Common myeloid progenitor, CD34-positive (primary cell): Measurements from ENCODE around the gene SCGB1D1.

Experiments used
- CTCF ChIA-PET: fragments of 350-600 bp; sonication (Branson Sonifier 250); formaldehyde crosslinking; loops from one replicate; lab custom pipeline; 2021; ENCODE audit warnings: antibody characterized with exemption; lab: Charles Lee
- POLR2A ChIA-PET: fragments of 350-600 bp; sonication (Branson Sonifier 250); formaldehyde crosslinking; loops from one replicate; lab custom pipeline; 2021; ENCODE audit warnings: antibody characterized with exemption; lab: Charles Lee
- DNase-seq, 3 donors: peaks; one replicate each; pipeline versions ENCODE4 v3.0.0 to v3.0.0-alpha.2; 2013
- H3K27ac ChIP-seq, 2 experiments: 1 replicate in 1 of 2; 2 replicates in 1 of 2; pipeline ENCODE4 v1.7.0; 2013; ENCODE audit warnings: inconsistent platforms in 2 of 2, low read length in 2 of 2, mild to moderate bottlenecking in 2 of 2, low read depth in 1 of 2, moderate library complexity in 1 of 2; ENCODE audit not compliant: severe bottlenecking in 2 of 2, insufficient read depth in 1 of 2, poor library complexity in 1 of 2
- H3K27me3 ChIP-seq, 5 experiments: replicated peaks in 2 of 5; 1 replicate in 3 of 5; 2 replicates in 2 of 5; pipeline versions ENCODE4 v1.6.1 to v1.7.0; 2013; ENCODE audit warnings: low read length in 4 of 5, mild to moderate bottlenecking in 2 of 5, moderate library complexity in 2 of 5, inconsistent platforms in 1 of 5; ENCODE audit not compliant: insufficient read depth in 5 of 5, control insufficient read depth in 4 of 5
- H3K36me3 ChIP-seq, 4 experiments: 1 replicate in 2 of 4; 2 replicates in 2 of 4; pipeline versions ENCODE4 v1.6.1 to v1.7.0; 2013; ENCODE audit warnings: low read length in 3 of 4, control low read depth in 1 of 4, mild to moderate bottlenecking in 1 of 4; ENCODE audit not compliant: control insufficient read depth in 4 of 4, insufficient read depth in 4 of 4
- H3K4me1 ChIP-seq, 4 experiments: 1 replicate in 3 of 4; 2 replicates in 1 of 4; pipeline versions ENCODE4 v1.6.1 to v1.7.1; 2013; ENCODE audit warnings: low read length in 3 of 4, mild to moderate bottlenecking in 3 of 4, control low read depth in 1 of 4, inconsistent platforms in 1 of 4, moderate library complexity in 1 of 4; ENCODE audit not compliant: control insufficient read depth in 4 of 4, insufficient read depth in 4 of 4; ENCODE audit errors: control extremely low read depth in 1 of 4
- H3K4me3 ChIP-seq, 7 experiments: 1 replicate in 4 of 7; 2 replicates in 3 of 7; pipeline versions ENCODE4 v1.5.1 to v1.7.0; 2013; ENCODE audit warnings: mild to moderate bottlenecking in 7 of 7, low read length in 6 of 7, moderate library complexity in 6 of 7, inconsistent platforms in 2 of 7, low read depth in 2 of 7, control low read depth in 1 of 7; ENCODE audit not compliant: insufficient read depth in 4 of 7, control insufficient read depth in 1 of 7; ENCODE audit errors: extremely low read depth in 1 of 7
- H3K9me3 ChIP-seq, 5 experiments: 1 replicate in 4 of 5; 2 replicates in 1 of 5; pipeline versions ENCODE4 v1.6.1 to v1.7.1; 2013; ENCODE audit warnings: low read length in 4 of 5, mild to moderate bottlenecking in 2 of 5, inconsistent platforms in 1 of 5, low read depth in 1 of 5, moderate library complexity in 1 of 5; ENCODE audit not compliant: control insufficient read depth in 4 of 5, insufficient read depth in 2 of 5; ENCODE audit errors: control extremely low read depth in 1 of 5
- WGBS: methylation state at CpG from one replicate; pipeline ENCODE4 v1.1.5; 2013; ENCODE audit not compliant: insufficient coverage; 5-methylcytosine and 5-hydroxymethylcytosine counted together

Gene SCGB1D1

GRCh38 chr11:62150887-62151736 lies 38.9 kb upstream of the SCGB1D1 start:
- POLR2A ChIA-PET, result no interaction called here
- Histone ChIP-seq H3K27me3 (no peaks in the 10 kb centered on the region), H3K4me3 (no peak overlapping the region), H3K4me1 (no peaks in the 10 kb centered on the region), H3K27ac (no peak overlapping the region), H3K9me3 (no peaks in the 10 kb centered on the region), H3K36me3 (peaks cover 14 to 69% (median 47%) of the 10 kb centered on the region in 4 experiments)
- 100% methylated on average over 8 of the region's 10 CpGs for WGBS
- DNase-seq, result no peak
- CTCF ChIA-PET, result interaction anchor here (1.3 to 1.9 kb wide), 2 partner anchors 19 to 24 kb away, joined by 3 to 6 read pairs; no protein-coding TSS in a partner anchor

DNA sequence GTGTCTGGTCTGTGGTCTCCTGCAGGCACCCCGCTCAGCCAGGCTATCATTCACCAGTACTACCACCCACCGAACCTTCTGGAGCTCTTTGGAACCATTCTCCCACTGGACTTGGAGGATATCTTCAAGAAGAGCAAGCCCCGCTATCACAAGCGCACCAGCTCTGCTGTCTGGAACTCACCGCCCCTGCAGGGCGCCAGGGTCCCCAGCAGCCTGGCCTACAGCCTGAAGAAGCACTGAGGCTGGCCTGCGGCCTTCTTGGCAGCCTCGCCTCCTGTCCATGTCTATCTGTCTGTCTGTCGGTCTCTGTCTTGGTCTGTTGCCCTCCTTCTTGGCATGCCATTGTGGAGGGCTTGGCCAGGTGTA lies 38.3 kb upstream of the SCGB1D1 start:
- WGBS, result 96% methylated on average over 8 of the region's 9 CpGs
- POLR2A ChIA-PET, result no interaction called here
- H3K4me1 ChIP-seq, result no peaks in the 10 kb centered on the region
- DNase-seq, result no peak
- CTCF ChIA-PET, result interaction anchor here (1.0 to 1.9 kb wide), 2 partner anchors 9 to 18 kb away, joined by 3 to 6 read pairs; no protein-coding TSS in a partner anchor
- H3K27me3 ChIP-seq, result no peaks in the 10 kb centered on the region
- H3K4me3 ChIP-seq, result no peak overlapping the region
- no peak overlapping the region for H3K27ac ChIP-seq
- no peaks in the 10 kb centered on the region for H3K9me3 ChIP-seq
- H3K36me3 ChIP-seq, result peaks cover 11 to 63% (median 42%) of the 10 kb centered on the region in 4 experiments

DNA sequence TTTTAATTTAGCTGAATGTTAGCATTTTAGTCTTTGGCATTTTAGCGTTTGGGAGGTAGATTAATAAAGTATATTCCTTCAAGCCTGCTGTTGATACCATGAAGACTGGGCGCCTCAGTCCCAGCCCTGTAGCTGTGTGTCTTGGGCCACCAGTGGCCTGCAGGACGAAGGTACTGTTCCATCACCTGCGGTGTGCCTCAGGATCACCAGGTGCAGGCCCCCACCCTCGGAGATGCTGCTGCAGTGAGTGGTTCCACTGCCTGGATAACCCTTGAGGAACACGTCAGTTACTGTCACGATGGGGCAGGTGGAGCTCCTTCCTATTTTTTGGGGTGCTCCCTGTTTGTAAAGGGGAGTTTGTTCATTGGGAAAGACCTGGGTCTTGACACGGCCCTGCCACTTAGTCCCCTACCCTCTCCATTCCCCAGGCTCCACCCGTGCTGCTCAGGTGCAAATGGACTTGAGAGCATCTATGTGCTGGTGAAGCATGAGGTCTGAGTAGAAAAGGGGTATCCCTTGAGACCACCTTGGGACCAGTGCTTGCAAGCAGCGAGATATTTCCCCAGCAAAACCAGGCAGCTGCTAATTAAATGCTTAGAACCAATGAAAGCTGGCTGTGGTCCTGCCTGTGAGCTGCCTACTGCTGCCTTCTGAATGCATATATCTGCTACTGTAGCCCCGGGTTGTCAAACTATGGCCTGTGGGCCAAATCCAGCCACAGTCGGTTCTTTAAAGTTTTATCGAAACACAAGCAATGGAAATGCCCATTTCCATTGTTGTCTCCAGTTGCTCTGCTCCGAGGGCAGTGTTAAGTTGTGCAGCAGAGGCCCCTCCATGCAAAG lies 37.5 kb upstream of the SCGB1D1 start:
- no peak for DNase-seq
- CTCF ChIA-PET, result interaction anchor here (0.6 to 1.9 kb wide), 3 partner anchors 10 to 104 kb away, joined by 3 to 6 read pairs (median 3); no protein-coding TSS in a partner anchor
- Histone ChIP-seq H3K27me3 (no peaks in the 10 kb centered on the region), H3K9me3 (no peaks in the 10 kb centered on the region), H3K4me3 (no peak overlapping the region), H3K36me3 (peaks cover 8 to 56% (median 37%) of the 10 kb centered on the region in 4 experiments), H3K4me1 (no peaks in the 10 kb centered on the region), H3K27ac (no peak overlapping the region)
- POLR2A ChIA-PET, result interaction anchor here (0.6 kb wide), 1 partner anchor 57 kb away, joined by 3 read pairs; no protein-coding TSS in a partner anchor
- 97% methylated on average over 10 of the region's 14 CpGs for WGBS

DNA sequence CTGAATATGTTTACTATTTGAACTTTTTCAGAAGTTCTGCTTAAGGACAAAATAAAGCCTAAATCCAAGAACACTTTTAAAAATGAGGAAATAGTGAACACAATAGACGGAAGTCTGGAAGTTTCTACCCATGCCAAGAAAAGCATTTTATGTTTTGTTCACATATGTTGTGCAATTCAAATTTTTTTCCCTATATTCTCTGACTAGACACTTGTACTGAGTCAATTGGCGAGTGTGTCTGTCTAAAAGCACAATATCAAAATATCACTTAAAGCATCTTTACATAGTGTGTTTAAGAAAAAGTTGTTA lies 37.0 kb upstream of the SCGB1D1 start:
- no peaks in the 10 kb centered on the region for H3K4me1 ChIP-seq
- ChIA-PET POLR2A (interaction anchor here (0.6 kb wide), 1 partner anchor 57 kb away, joined by 3 read pairs; no protein-coding TSS in a partner anchor), CTCF (interaction anchor here (0.6 kb wide), 1 partner anchor 105 kb away, joined by 3 read pairs; no protein-coding TSS in a partner anchor)
- DNase-seq, result no peak
- H3K9me3 ChIP-seq, result no peaks in the 10 kb centered on the region
- no peak overlapping the region for H3K27ac ChIP-seq
- H3K4me3 ChIP-seq, result no peak overlapping the region
- WGBS, result no CpG with 5 or more reads among the region's 2 CpGs
- H3K27me3 ChIP-seq, result no peaks in the 10 kb centered on the region
- peaks cover 8 to 50% (median 32%) of the 10 kb centered on the region in 4 experiments for H3K36me3 ChIP-seq

- H3K4me1 ChIP-seq, result no peaks in the 10 kb centered on the region
- WGBS, result no CpG with 5 or more reads among the region's 3 CpGs
- no peaks in the 10 kb centered on the region for H3K9me3 ChIP-seq
- POLR2A ChIA-PET, result no interaction called here
- DNase-seq, result no peak
- no peak overlapping the region for H3K27ac ChIP-seq
- peaks cover 8 to 44% (median 29%) of the 10 kb centered on the region in 4 experiments for H3K36me3 ChIP-seq
- CTCF ChIA-PET, result no interaction called here
- no peaks in the 10 kb centered on the region for H3K27me3 ChIP-seq
- H3K4me3 ChIP-seq, result no peak overlapping the region
Measured at GRCh38 chr11:62153617-62154016, 36.4 kb upstream of the SCGB1D1 start.

- 85% methylated on average over 4 of the region's 6 CpGs for WGBS
- Histone ChIP-seq H3K4me3 (no peak overlapping the region), H3K36me3 (peaks cover 0 to 6% (median 1%) of the 10 kb centered on the region in 4 experiments), H3K9me3 (no peaks in the 10 kb centered on the region), H3K27ac (no peak overlapping the region), H3K4me1 (no peaks in the 10 kb centered on the region), H3K27me3 (no peaks in the 10 kb centered on the region)
- POLR2A ChIA-PET, result interaction anchor here (0.7 kb wide), 1 partner anchor 16 kb away, joined by 3 read pairs; no protein-coding TSS in a partner anchor
- no peak for DNase-seq
- CTCF ChIA-PET, result interaction anchor here (1.7 kb wide), 1 partner anchor 16 kb away, joined by 4 read pairs; no protein-coding TSS in a partner anchor
Measured at GRCh38 chr11:62157603-62158002, 32.4 kb upstream of the SCGB1D1 start.
